ENCODE results near the gene POLA1. TPM values are rescaled to one million over a fixed set of nuclear protein-coding genes. Genes with fewer than 3 reads are reported as not detected.

POLA1 gene
- total and polyA plus RNA-seq, 2 of the 4 experiments (the other 2 are of a cell fraction): 4.0 to 15.1 TPM

GRCh38 chrX:24876530-24877287 is 183.0 kb downstream of the POLA1 start:
- H3K27me3 ChIP-seq (ENCODE audit: control insufficient read depth, insufficient read depth, low read length): no peaks in the 10 kb centered on the region
- H3K36me3 ChIP-seq (ENCODE audit: control insufficient read depth, insufficient read depth, low read length): no peaks in the 10 kb centered on the region
- CTCF ChIA-PET: no interaction called here
- H2BK20ac ChIP-seq (ENCODE audit: low read depth, low read length): no peak overlapping the region
- no peak overlapping the region for H3K18ac ChIP-seq (ENCODE audit: low read depth, low read length)
- no peak overlapping the region for H2AK9ac ChIP-seq (replicated peaks; ENCODE audit: low read depth, low read length, poor library complexity)
- intact Hi-C loops (cut with micrococcal nuclease): no loop called here
- no peak overlapping the region for H4K5ac ChIP-seq (ENCODE audit: low read depth, low read length)
- no peaks in the 10 kb centered on the region for H3K79me1 ChIP-seq (ENCODE audit: low read depth in 1 of 2, low read length in 2 of 2)
- TF ChIP-seq FOS (IDR thresholded peaks at IDR 0.05; ENCODE audit: low read depth, low read length) (no peak), USF2 (IDR thresholded peaks at IDR 0.05; ENCODE audit: low read depth, low read length) (no peak), CTCF (conservative IDR thresholded peaks at IDR 0.05; ENCODE audit: low read depth, low read length) (no peak), SMC3 (IDR thresholded peaks at IDR 0.05; ENCODE audit: low read depth, low read length) (no peak), RCOR1 (IDR thresholded peaks at IDR 0.05; ENCODE audit: insufficient replicate concordance, low read length) (no peak), BHLHE40 (IDR thresholded peaks at IDR 0.05; ENCODE audit: low read depth, low read length) (no peak), POLR2A (IDR thresholded peaks at IDR 0.05; ENCODE audit: low read depth, low read length) (no peak), RAD21 (IDR thresholded peaks at IDR 0.05; ENCODE audit: low read length) (no peak), CHD1 (IDR thresholded peaks at IDR 0.05; ENCODE audit: low read depth, low read length) (no peak), RFX5 (IDR thresholded peaks at IDR 0.05; ENCODE audit: low read depth, low read length) (no peak), MAZ (IDR thresholded peaks at IDR 0.05; ENCODE audit: borderline replicate concordance, low read depth, low read length) (no peak)
- no peaks in the 10 kb centered on the region for H3K9me3 ChIP-seq (ENCODE audit: control insufficient read depth, insufficient read depth, low read length)
- H2AK5ac ChIP-seq (ENCODE audit: low read depth, low read length): no peak overlapping the region
- POLR2A ChIA-PET (ENCODE audit: unreplicated experiment): no interaction called here
- no TSS peak for BruUV-seq (replicated peaks)
- no peaks in the 10 kb centered on the region for H3K9me1 ChIP-seq (ENCODE audit: insufficient read depth, low read length)
- no peak overlapping the region for H3K23ac ChIP-seq (ENCODE audit: low read depth, low read length)
- no peak overlapping the region for H2BK5ac ChIP-seq (ENCODE audit: low read depth, low read length, poor library complexity, severe bottlenecking)
- no peak for DNase-seq
- H4K91ac ChIP-seq (ENCODE audit: insufficient read depth, low read depth, low read length): no peak overlapping the region
- no peaks in the 10 kb centered on the region for H4K20me1 ChIP-seq (ENCODE audit: insufficient read depth, low read length)
- H3K4me1 ChIP-seq (ENCODE audit: control insufficient read depth, insufficient read depth, low read length): peaks cover 3% of the 10 kb centered on the region; the same call in 1 of the 2 replicates
- H2AFZ ChIP-seq (replicated peaks; ENCODE audit: low read length, poor library complexity): no peak overlapping the region
- in situ Hi-C loops (cut with MboI; ENCODE audit: low sequenced_read_pairs): no loop called here
- H3K4me3 ChIP-seq (ENCODE audit: insufficient read depth, low read depth, low read length): no peak overlapping the region
- no peak overlapping the region for H3K27ac ChIP-seq (ENCODE audit: insufficient read depth, low read length)
- H2BK15ac ChIP-seq (ENCODE audit: low read depth, low read length): no peak overlapping the region
- H3K9ac ChIP-seq (ENCODE audit: low read depth, low read length): no peak overlapping the region
- no peak overlapping the region for H3K4ac ChIP-seq (ENCODE audit: low read depth, low read length)
- ATAC-seq (ENCODE audit: low read depth): no peak
- dilution Hi-C loops (cut with HindIII; ENCODE audit: low sequenced_read_pairs, unreplicated experiment): no loop called here
- H2BK120ac ChIP-seq (ENCODE audit: low read depth, low read length): no peak overlapping the region
- H4K8ac ChIP-seq (ENCODE audit: low read depth in 2 of 2, low read length in 2 of 2): no peak overlapping the region
- 70% methylated on average over 2 of the region's 9 CpGs; no CpG with 5 or more reads in 1 of the 2 experiments for WGBS, 2 experiments (ENCODE audit: extremely low coverage in 2 of 2, insufficient read length in 1 of 2)
- H3K4me2 ChIP-seq (ENCODE audit: low read depth, low read length): no peak overlapping the region
- H3K56ac ChIP-seq (ENCODE audit: extremely low read depth, insufficient read depth, low read length): no peak overlapping the region
- H3K14ac ChIP-seq (replicated peaks; ENCODE audit: low read depth, low read length): no peak overlapping the region

Measured in IMR-90 (cell line).